ENCODE data around the gene ACYP1.

Gene ACYP1

DNA sequence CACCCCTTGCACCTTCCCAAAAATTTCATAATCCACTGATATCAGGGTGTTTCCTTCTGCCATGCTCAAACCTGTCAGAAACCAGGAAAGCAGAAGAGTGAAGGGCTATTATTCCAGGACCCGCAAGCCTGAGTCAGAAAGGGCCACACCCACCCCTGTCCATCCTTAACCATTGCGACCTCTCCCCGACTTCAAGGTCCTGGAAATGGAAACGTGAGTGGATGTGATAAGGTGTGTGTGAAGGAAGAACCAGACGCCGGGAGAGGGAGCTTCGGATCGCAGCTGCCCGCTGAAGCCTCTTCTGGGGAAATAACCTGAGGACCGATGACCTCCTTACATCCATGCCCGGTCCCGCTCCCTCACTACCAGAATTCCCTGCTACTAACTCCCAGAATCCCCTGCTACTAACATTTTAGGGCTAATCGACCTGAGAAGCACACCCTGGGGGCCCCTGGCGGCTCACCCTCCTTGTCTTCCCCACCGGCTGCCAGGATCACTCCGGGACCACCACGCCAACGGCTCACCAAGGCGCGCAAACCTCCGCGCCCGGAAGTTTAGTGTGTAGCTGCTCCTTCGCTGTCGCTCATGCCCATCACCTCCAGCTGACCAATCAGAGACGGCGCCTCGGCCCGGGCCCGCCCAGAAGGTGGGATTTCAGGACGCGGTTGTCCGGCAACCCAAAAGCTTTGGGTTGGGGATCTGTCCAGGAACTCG lies at the start of gene ACYP1:
Gene ACYP1, minus strand, starts transcription at position 534 of the 714 bp plus-strand sequence. Its CDS starts 471 bp downstream, at position 63.
- DNase-seq = peak; percentile 85

DNA sequence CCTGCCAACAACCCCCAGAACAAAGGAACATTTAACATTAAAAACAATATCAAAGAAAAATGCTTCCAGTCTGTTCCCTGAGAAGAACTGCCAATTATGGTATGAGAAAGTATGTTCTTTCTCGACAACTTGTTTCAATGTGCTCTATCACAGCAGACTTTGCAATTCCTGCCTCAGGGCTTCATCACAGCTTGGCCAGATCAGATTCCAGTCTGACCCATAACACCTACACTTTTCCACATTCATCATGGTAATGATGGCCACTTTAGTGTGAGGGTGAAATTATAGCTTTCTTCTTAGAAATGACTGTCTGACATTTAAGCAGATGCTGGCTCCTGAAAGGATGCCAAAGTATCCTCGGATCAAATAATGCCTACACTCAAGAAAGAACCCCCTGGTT lies 46.1 kb upstream of the ACYP1 start:
- DNase-seq = no peak

DNA sequence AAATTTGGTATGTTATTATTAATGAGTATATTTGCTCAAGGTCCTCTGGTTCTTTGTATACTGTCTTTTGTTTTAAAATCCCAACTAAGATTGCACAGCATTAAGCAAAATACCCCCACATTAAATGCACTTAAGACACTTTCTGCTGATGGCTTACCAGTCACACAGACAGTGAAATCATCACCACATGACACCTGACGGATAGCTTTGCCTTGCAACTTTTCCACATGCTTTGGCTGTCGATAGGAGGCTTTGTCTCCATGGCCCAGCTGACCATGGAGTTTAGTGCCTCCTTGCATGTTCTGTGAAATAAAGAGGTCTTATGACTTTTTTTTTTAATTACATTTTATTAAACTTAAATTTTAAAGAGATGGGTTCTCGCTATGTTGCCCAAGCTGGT lies 43.4 kb upstream of the ACYP1 start:
- DNase-seq = no peak

DNA sequence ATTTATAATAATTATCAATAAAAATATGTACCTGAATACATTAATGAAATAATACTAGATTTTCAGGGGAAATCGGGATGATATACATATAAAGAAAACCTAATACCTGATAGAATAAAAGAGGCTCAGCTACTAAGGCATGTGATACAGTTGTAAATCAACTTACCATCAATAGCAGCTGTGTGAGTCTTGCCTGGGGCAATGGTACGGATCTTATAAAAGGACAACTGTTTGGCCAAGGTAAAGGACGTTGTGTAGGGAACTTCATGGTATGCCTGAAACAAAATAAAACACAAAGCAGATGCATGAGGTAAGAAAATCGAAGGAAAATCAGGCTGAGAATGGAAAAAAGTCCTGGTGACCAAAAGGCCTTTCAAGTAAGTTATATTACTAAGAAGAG lies 37.7 kb upstream of the ACYP1 start:
- no peak for DNase-seq

DNA sequence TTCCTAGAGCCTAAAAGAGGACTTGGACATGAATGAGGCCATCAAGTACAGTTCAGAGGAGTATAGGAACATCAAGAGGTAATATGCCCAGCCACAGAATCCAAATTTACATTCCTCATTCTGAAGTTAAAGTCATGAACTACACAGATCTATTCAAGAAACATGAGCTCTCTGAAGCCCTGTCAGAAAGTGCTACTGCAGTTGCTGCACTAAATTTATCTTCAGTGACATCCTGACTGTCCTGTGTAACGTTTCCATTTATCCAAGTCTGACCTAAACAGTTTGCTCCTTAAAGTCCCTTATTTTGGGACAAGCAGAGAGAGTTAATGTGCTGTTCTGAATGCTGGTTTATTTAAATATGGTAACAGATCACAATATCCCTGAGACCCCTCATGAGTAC lies 34.9 kb upstream of the ACYP1 start:
- no peak for DNase-seq

DNA sequence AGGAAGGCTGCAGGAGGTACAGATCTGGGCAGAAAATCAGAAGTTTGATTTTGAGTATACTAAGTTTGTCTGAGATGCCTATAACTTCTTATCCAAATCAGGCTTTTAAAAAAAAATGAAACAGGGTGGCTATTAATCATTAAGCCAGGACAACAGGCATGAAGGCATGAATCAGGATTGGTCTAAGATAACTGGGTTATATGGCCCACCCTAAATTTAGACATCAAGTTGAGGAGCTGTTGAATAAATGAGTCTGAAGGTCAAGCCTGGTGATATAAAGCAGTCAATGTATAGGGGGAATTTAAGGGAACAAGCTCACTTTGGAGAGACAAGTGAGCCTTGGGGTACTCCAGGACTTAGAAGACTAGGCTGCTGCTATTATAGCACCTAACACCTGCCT lies 34.4 kb upstream of the ACYP1 start:
- DNase-seq = no peak

DNA sequence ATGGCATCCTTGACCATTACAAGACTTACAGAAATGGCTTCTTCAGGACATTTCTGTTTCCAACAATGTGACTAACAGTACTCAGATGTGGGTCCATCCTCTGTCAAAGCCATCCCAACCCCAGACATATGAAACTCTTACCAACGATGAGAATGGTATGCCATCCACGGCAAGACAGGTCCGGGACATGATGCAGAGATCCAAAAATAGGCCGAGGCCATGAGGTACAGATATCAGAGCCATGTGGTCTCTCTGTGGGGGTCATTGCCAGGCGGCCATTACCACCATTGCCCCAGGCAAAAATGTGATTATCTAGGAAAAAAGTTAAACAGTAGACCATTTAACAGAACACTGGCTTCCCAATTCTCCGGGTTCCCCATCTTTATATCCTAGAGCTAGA lies 33.1 kb upstream of the ACYP1 start:
- DNase-seq = no peak

DNA sequence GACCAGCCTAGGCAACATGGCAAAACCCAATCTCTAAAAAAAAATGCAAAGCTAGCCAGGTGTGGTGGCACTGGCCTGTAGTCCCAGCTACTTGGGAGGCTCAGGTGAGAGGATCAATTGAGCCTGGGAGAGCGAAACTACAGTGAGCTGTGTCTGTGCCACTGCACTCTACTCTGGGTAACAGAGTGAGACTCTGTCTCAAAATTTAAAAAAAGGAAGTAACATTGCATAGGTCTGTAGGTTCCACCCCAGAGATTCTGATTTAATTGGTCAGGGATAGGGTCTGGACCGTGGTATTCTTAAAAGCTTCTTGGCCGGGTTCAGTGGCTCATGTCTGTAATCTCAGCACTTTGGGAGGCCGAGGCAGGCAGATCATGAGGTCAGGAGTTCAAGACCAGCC lies 31.9 kb upstream of the ACYP1 start:
- DNase-seq = no peak

DNA sequence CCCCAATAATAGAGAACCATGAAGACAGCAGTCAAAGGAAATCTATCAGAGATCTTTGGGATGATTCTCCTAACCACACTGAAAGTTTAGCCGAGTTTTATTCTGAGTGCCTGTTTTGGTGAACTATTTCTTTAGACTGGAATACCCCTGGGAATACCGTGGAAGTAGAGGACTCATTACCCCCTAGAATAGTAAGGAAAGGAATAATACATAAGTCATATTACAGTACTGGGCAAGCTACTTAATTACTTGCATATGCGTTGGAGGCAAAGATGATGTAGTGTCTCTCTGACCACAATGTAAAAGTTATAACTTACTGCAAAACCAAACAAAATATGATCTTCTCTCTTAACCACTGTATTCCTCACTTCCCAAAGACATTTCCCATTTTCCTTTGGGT lies 31.1 kb upstream of the ACYP1 start:
- DNase-seq = no peak

DNA sequence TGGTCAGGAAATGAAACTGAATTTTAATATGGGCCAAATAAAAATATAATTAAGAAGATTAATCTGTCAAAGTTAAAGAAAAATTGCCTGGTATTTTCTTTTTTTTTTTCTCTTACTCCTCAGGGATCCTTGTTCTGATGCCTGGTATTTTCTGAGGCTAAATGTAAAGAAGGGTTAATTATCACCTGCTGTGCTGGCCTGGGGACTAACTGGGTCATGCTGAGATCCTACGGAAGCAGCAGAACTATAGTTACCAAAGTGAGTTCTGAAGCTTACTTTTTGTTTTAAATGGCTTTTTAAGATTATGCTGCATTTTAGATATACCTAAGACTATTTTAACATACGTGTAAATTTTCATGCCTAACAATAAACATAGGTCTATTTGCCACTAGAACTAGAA lies 28.9 kb upstream of the ACYP1 start:
- no peak for DNase-seq

DNA sequence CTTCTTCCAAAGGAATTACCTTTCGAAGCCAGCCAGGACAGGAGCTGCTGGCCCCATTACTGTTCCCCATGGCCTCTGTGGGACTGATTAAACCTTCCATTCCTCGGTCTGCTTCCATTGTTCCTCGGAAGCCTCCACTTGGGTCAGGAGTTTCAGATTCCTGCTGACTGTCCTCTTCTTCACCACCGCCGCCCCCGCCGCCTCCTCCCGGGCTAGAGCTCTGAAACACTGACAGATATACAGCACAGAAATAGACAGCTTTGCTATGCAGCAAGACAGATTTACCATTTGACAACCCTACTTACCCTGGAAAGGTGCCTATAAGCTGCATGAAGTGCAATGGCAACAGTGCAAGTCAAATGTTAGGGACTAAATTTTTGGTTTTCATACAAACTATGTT lies 27.4 kb upstream of the ACYP1 start:
- no peak for DNase-seq

DNA sequence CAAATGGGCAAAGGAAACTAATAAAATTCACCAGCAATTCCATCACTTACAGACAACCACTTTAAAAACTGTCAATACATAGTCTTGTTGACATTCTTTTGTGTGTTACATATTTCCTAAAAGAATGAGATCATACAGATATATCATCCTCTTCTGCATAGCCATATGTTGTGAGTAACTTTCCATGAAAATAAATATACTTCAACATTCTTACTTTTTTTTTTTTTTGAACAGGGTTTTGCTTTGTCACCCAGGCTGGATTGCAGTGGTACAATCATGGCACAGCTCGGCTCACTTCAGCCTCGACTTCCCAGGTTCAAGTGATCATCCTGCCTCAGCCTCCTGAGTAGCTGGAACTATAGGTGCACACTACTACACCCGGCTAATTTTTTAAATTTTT lies 26.5 kb upstream of the ACYP1 start:
- no peak for DNase-seq

DNA sequence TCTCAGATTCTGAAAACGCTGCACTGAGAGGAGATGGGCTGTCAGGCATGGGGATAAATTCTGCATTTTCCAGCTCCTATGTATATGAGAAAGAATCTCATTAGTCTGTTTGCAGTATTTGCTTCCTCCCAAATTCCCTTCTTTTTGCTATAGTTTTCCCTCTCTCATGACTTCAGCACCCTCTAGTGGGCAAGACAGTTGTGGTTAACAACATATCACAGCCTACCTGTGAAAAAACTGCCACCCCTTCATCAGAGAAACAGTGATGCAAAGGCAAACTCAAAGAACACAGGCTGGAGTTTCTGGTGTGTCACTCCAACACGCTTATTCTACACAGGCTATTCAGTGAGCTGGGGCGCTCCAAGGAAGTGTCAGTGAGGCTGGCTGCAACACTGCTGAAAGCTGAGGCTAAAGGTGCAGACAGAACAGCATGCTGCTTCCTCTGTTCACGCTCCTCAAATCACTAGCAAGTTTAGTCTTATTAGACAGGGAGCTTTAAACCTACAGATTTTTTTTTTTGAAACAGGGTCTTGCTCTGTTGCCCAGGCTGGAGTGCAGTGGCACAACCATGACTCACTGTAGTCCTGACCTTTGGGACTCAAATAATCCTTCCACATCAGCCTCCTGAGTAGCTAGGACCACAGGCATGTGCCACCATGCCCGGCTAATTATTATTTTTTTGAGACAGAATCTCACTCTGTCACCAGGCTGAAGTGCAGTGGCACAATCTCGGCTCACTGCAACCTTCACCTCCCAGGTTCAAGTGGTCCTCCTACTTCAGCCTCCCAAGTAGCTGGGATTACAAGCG lies 24.9 kb upstream of the ACYP1 start:
- peak; percentile 23 for DNase-seq

DNA sequence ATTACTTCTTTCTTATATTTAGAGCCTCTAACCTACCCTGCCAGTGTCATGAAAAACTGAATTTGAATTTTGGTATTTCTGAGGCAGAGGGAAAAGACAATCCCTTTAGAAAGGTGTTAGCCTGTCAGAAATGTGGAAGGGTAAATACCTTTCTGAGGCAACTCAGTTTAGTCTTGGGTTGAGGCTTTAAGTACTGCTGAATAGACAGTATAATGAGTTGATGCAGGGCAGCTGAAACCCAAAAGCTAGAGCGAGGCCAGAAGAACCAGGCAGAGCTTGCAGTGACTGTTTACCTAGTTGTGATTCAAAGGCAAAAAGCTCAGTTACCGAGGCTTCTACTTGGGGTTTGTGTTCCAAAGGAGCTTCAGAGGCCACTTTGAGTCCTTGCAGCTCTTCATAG lies 24.3 kb upstream of the ACYP1 start:
- no peak for DNase-seq

DNA sequence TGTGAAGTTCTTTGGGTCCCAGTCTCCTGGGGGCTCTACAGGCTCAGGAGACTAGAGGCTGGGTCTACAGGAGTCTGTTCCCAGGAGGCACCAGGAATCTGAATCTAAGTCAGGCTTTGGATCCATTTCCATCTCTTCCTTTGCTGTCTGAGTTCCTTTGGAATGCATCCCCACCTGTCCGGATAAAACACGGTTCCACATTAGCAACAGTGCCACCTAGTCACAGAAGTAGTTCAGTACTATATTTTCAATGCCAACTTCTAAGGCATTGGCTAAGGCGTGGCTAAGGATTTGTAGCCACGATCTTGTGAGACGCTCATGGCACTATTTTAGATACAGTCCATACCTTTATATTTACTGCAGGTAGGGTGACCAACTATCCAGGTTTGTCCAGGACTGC lies 20.7 kb upstream of the ACYP1 start:
- no peak for DNase-seq

DNA sequence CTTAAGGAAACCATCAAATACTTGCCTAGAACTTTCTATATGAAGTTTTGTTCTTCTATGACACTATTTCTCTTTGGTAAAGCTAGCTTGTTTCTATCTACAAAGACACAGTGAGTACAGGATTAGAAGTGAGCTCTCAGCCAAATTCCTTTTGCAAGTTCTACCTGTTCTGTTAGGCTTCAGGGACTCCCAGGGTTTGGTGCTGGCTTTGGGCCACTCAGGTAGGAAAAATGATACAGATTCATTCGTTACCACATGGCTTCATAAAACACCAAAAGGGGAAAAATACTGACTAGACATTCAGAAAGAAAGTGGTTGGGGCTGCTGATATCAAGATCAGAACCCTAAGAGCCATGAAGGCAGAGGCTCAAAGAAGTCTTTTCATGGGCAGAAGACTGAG lies 19.4 kb upstream of the ACYP1 start:
- no peak for DNase-seq

DNA sequence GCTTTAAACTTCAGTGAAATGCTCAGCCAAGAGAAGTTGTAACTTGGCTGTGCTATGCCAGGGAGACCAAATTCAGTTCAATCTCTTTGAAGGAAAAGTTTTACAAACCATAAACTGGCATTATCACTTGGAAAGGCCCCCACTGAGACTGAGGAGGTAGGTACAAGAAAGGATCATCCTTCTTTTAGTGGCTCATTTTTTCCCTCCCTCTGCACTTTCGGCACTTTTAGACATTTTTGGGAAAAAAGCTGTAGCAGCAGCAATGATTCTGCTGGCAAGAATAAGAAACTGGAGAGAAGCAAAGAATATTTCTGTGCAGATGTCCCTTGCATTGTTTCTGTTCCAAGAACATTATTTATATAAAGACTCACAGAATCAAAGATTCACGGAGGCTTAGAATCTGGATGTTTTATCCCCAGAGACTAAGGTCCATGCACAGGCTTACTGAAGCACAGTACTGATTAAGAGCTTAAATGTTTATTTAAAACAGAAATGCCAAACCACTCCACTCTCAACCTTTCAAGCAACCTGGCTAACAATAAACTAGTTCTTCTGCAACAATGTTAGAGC lies 17.9 kb upstream of the ACYP1 start:
- DNase-seq = no peak

DNA sequence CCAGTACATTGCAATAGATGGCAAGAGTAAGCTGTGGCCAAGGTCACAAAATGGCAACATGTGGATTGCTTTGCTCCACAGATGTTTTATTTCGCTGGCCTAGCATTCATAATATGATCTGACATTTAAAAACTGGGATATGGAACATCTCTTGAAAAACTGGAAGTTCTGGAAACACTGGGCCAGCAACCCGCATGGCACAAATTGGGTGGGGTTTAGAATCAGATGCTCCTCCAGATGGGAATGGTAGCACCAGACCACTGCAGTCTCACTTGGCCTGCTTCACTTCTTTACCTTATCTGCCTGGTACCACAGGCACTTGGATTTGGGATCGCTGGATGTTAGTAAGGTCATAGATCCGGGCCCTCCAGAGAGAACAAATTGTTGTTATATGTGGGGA lies 15.7 kb upstream of the ACYP1 start:
- no peak for DNase-seq

DNA sequence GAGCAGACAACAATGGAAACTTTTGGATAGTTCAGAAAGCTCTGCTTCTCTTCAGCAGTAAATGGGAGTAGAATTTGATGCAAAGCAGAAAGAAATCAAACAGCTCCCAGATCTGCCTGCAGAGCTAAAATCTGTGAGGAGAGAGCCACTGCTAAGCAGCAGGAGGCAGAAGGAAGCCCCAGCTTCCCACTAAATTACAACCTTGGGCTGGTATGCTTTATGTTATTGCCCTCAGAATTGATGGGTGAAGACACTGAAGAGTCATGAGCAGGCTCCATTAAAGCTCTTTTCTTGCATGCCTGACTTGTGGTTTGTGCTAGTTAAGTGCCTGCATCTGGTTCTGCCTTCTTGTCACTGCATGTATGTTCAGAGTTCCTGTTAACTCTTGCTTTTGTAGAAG lies 14.0 kb upstream of the ACYP1 start:
- no peak for DNase-seq

DNA sequence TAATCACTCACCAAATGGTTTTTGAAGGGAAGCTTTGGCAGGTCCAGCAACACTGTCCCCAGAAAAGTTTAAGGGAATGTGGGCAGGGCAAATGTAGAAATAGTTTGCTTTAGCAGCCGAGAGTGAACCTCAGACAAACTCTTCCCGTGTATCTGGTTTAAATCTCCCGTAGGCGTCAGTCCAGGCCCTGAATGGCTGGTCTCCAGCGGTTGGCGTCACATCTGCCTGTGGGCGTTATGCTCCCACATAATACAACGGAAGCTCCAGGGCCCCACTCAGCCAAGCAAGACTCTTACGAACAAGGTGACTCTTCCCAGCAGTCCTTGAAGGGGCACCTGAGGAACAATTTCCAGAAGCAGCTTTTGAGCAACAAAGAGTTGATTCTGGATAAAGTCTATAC lies 6.6 kb upstream of the ACYP1 start:
- no peak for DNase-seq

DNA sequence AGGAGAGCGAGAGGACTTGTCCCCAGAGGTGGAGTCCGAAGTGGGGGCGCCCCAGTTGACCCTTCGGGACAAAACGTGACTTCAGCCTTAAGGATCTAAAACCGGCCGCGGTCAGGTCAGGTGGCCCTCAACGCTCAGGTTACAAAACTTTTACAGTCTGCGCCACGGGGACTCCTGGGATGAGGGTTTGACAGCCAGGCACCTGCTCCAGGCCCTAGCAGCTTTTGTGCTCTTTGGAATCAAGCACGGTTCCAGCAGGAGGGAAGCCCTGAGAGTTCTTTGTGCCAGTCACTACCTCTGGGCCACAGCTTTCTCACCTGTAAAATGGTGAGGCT lies 6.0 kb upstream of the ACYP1 start:
- no peak for DNase-seq

DNA sequence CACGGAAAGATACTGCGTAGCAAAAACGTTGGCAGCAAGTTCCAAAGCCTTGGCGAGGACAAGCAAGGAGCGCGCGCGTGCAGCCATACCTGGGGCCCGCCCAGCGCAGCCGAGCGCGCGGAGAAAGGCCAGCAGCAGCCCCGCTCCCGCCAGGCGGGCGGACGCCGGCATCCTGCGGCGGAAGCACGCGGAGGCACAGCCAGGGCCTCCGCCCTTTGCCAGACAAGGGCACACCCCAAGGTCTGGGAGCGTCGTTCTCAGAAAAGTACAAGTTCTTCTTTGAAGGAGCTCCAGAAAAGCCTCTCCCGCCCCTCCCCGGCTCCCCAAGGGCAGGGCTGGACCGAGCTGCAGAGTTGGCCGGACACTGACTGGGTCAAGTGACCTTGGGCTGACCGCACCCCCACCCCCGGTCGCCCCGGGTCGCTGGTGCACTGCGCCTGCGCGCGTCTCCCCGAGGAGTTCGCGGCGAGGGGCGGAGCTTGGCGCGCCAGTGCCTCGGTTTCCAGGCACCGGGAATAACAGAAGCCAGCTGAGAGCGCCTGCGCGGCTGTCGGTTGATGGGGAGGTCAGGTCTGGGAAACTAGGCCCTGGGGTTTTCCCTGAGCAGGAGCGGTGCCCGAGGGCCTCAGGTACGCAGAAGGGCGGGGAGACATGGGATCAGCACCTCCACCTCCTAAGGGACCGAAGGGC lies 5.4 kb upstream of the ACYP1 start, which contains the start of gene ZC2HC1C:
Gene ZC2HC1C, plus strand, starts transcription at position 521 of the 690 bp plus-strand sequence. CDS start 933 bp downstream, outside the sequence.
- DNase-seq = peak; percentile 33

DNA sequence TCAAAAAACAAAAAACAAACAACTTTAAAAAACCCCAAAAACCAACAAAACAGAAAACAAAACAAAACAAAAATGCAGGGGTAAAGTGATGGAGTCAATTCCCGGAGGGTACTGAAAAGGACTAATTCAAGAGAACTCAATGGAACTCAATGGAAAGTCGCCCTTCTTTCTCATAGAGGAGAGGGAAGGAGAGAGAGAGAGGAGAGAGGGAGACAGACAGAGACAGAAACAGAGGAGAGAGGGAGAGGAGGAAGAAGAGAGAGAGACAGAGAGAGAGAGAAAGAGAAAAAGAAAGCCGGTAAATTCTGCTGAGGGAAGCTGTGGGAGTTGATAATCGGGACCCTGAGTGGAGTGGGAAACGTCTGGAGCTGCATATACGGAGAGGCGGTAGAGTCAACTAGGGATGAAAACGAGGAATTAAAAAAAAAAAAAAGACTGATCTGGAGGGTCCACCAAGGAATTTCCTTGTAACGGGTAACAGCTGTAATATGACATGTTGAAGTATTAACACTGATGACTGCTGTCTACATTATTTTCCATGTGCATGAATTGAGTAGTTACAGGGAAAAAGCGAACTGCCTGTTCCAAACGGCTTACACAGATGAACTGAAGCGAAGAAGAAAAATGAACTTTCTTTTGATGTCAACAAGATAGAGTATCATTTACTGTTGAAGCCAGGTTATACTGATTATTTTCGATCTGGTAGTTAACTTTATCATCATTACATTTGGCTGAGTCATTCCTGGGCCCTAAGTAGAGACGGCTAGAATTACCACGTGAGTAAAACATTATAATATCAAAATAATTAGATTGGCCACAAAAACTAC lies 4.7 kb upstream of the ACYP1 start:
- no peak for DNase-seq
